Ovary (tissue), 9 donors: Measurements from ENCODE around the gene SORL1. TPM values are rescaled to one million over a fixed set of nuclear protein-coding genes. Genes with fewer than 3 reads are reported as not detected.

ENCODE experiments used
- DNase-seq, 5 donors: peaks; one replicate each; pipeline ENCODE4 v3.0.0-alpha.2; 2019 to 2020
- H3K27ac ChIP-seq, 2 donors: fragments of 200-600 bp; one replicate each; pipeline versions ENCODE4 v1.5.1 to v1.8.0; 2019 to 2022
- H3K27me3 ChIP-seq: fragments of 200-600 bp; one replicate; pipeline ENCODE4 v1.8.0; 2022
- H3K36me3 ChIP-seq: fragments of 200-600 bp; sonication (generic); one replicate; pipeline ENCODE4 v1.5.1; 2019
- H3K4me1 ChIP-seq: one replicate; pipeline ENCODE4 v1.8.1; 2013; ENCODE audit warnings: mild to moderate bottlenecking, moderate library complexity; ENCODE audit not compliant: insufficient read depth
- H3K4me3 ChIP-seq: fragments of 200-600 bp; sonication (generic); one replicate; pipeline ENCODE4 v1.5.1; 2017
- H3K9me3 ChIP-seq, 2 donors: fragments of 200-600 bp in 1 of 2; sonication (generic) in 1 of 2; one replicate each; pipeline versions ENCODE4 v1.5.1 to v1.8.1; 2013 to 2019; ENCODE audit warnings: mild to moderate bottlenecking in 1 of 2, moderate library complexity in 1 of 2
- EP300 ChIP-seq: sonication (generic); formaldehyde crosslinking; IDR thresholded peaks from one replicate; pipeline ENCODE4 v1.6.1; 2017; ENCODE audit warnings: antibody characterized with exemption
- POLR2A ChIP-seq: fragments of 450-650 bp; IDR thresholded peaks from one replicate; pipeline ENCODE4 v1.6.1; 2017; ENCODE audit warnings: antibody characterized with exemption, mild to moderate bottlenecking, moderate library complexity
- WGBS, 3 donors: extraction: QIAGEN DNeasy Blood & Tissue Kit in 1 of 3; methylation state at CpG; one replicate each; pipeline versions ENCODE4 v1.1.5 to v1.1.7; 2013 to 2017; 5-methylcytosine and 5-hydroxymethylcytosine counted together
- intact Hi-C, 4 donors: fragments of 100-400 bp; cut with DNase I; formaldehyde crosslinking; loops; one replicate each; pipeline versions ENCODE4 v1.11.0 to v1.15.1; 2022 to 2023
- polyA plus RNA-seq, 2 donors: library from polyadenylated mRNA; stranded (reverse); fragments of 200-250 nt in 1 of 2; fragments of 350-450 nt in 1 of 2; fragmentation: Illumina TruSeq in 1 of 2; extraction: RNeasy Lipid Tissue Mini Kit (QIAGEN cat#74804) in 1 of 2; gene quantifications; one replicate each; pipeline ENCODE4 v1.2.3, GENCODE V29; 2013 to 2014
- total RNA-seq, 7 donors: library from RNA; depleted of rRNA in 2 of 7; stranded (reverse); fragments of >200 nt in 2 of 7; fragmentation: NEBNext Ultra II Directional in 3 of 7; extraction: Animal tissue kit (Norgen Biotek cat#: 25700) in 3 of 7; gene quantifications; one replicate each; pipeline versions ENCODE4 v1.1.0 to v1.2.4, GENCODE V29; 2016 to 2023
- TF ChIP-seq, protein P1 (sequence below), 3 donors: fragments of 450-650 bp in 2 of 3; fragments of 200-600 bp in 1 of 3; IDR thresholded peaks; one replicate each; pipeline versions ENCODE4 v1.5.1 to v1.8.0; 2016 to 2022; ENCODE audit warnings: antibody characterized with exemption in 3 of 3, mild to moderate bottlenecking in 1 of 3
- donor health status: DM: no; HTN: no; CAD: no; lungs with moderate emphysema.
- donor health status: DM: no; HTN: no; CAD: no.
- donor health status: Bipolar disorder and iron deficiency.
- donor health status: DM: yes; HTN: yes; CAD: no.
- donor health status: DM: no; HTN: no; CAD: no.
- donor health status: DM: yes; HTN: yes; CAD: no.

SORL1 gene
- total and polyA plus RNA-seq, 9 donors = 2.9 to 64.5 (median 23.4) TPM

DNA sequence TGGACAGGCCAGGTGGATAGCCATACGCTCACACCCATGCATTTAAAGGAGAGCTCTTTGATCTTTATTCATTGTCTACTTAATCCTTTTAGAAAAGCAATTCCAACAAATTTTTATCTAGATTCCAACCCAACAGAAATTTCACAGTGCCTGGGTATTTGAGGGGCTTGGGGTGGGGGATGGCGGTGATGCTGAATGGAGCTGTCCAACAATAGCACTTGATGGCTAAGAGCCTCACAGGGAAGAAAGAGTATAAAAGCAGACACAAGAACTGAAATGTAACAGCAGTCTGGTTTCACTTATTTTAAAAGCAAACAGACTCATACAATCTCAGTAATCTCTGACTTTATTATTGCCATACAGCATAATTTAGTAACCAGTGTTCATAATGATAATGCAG is 102.4 kb downstream of the SORL1 start:
- no peak for DNase-seq
- no peak overlapping the region for H3K4me3 ChIP-seq
- 96 to 97% (median 96%) methylated on average over 2 of the region's 2 CpGs for WGBS, 3 donors
- H3K36me3 ChIP-seq = no peaks in the 10 kb centered on the region
- TF ChIP-seq, protein P1, sequence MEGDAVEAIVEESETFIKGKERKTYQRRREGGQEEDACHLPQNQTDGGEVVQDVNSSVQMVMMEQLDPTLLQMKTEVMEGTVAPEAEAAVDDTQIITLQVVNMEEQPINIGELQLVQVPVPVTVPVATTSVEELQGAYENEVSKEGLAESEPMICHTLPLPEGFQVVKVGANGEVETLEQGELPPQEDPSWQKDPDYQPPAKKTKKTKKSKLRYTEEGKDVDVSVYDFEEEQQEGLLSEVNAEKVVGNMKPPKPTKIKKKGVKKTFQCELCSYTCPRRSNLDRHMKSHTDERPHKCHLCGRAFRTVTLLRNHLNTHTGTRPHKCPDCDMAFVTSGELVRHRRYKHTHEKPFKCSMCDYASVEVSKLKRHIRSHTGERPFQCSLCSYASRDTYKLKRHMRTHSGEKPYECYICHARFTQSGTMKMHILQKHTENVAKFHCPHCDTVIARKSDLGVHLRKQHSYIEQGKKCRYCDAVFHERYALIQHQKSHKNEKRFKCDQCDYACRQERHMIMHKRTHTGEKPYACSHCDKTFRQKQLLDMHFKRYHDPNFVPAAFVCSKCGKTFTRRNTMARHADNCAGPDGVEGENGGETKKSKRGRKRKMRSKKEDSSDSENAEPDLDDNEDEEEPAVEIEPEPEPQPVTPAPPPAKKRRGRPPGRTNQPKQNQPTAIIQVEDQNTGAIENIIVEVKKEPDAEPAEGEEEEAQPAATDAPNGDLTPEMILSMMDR (IDR thresholded peaks at IDR 0.05) = no peak
- no peak for TF ChIP-seq POLR2A
- no peak for TF ChIP-seq EP300
- peaks cover 3% of the 10 kb centered on the region for H3K4me1 ChIP-seq
- intact Hi-C loops = no loop called here
- H3K27me3 ChIP-seq = no peaks in the 10 kb centered on the region
- H3K9me3 ChIP-seq = no peaks in the 10 kb centered on the region
- H3K27ac ChIP-seq = no peak overlapping the region

DNA sequence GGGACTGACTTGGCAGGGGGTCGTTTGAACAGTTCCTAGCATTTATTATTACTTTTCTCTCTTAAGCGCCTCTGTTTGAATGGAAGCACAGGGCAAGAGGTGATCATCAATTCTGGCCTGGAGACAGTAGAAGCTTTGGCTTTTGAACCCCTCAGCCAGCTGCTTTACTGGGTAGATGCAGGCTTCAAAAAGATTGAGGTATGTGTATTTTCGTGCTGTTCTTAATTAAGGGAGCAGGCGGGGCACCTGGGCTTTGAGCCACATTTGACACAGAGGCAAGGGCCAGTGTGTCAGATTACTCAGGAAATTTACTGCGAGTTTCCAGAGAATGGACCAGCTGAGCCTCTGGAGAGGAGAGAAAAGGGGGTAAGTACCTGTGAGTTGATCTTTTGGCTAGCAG is 103.0 kb downstream of the SORL1 start:
- Histone ChIP-seq H3K4me3 (no peak overlapping the region), H3K4me1 (peaks cover 3% of the 10 kb centered on the region), H3K36me3 (no peaks in the 10 kb centered on the region), H3K9me3 (no peaks in the 10 kb centered on the region), H3K27ac (no peak overlapping the region), H3K27me3 (no peaks in the 10 kb centered on the region)
- DNase-seq = no peak
- TF ChIP-seq POLR2A (no peak), EP300 (no peak)
- TF ChIP-seq, protein P1 (IDR thresholded peaks at IDR 0.05) = no peak
- 43 to 60% (median 55%) methylated on average over 5 of the region's 5 CpGs for WGBS, 3 donors
- intact Hi-C loops = no loop called here

DNA sequence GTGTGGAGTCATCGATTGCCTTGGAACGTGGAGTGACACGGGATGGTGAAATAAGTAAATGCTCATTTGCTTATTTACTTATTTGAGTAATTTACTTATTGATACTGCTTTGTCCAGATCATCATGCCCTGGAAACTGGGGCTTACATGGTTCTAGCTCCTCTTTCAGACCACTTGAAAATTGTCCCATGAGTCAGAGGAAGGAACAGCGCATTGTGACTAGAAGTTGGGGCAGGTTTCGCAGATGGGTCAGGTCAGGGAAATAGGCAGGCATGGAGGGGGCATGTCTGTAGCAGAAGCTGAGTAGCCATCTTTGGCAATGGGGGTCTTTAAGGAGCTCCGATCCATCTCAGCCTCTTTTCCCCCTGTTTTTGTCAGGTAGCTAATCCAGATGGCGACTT is 104.8 kb downstream of the SORL1 start:
- Histone ChIP-seq H3K4me1 (peaks cover 3% of the 10 kb centered on the region), H3K4me3 (no peak overlapping the region), H3K27ac (no peak overlapping the region), H3K9me3 (no peaks in the 10 kb centered on the region), H3K36me3 (no peaks in the 10 kb centered on the region), H3K27me3 (no peaks in the 10 kb centered on the region)
- intact Hi-C loops = no loop called here
- TF ChIP-seq EP300 = no peak
- TF ChIP-seq, protein P1 (IDR thresholded peaks at IDR 0.05) = no peak
- TF ChIP-seq POLR2A = no peak
- 96 to 97% (median 97%) methylated on average over 7 of the region's 7 CpGs for WGBS, 3 donors
- DNase-seq = no peak

DNA sequence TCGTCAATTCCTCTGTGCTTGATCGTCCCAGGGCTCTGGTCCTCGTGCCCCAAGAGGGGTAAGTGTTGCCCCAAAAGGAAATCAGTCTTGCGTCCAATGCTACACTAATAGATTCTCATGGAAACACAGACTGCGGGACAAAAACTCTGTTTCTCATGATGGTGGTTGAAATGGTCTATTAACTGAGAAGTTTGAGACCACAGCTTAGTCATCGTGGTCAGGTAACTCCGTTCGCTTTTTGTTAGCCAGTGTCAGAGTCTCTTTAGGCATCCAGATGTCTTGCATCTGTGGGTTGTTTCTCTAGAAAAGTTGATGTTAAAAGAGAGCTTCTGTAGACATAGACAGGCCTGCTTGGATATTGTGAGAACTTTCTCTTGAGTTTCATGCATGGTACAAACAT is 105.2 kb downstream of the SORL1 start:
- Histone ChIP-seq H3K4me1 (peaks cover 3% of the 10 kb centered on the region), H3K36me3 (no peaks in the 10 kb centered on the region), H3K9me3 (no peaks in the 10 kb centered on the region), H3K27me3 (no peaks in the 10 kb centered on the region), H3K4me3 (no peak overlapping the region), H3K27ac (no peak overlapping the region)
- 75 to 81% (median 81%) methylated on average over 8 of the region's 8 CpGs for WGBS, 3 donors
- no peak for TF ChIP-seq EP300
- TF ChIP-seq POLR2A = no peak
- TF ChIP-seq, protein P1 (IDR thresholded peaks at IDR 0.05) = no peak
- DNase-seq = no peak
- intact Hi-C loops = no loop called here
